ENCODE data around the gene CARD10. TPM values are rescaled to one million over a fixed set of nuclear protein-coding genes. Genes with fewer than 3 reads are reported as not detected.

CARD10 gene
- total and polyA plus RNA-seq, 2 of the 13 experiments (the other 11 are each of a cell fraction or from before 2014, with no cell fraction given), result 35.2 to 55.8 TPM

DNA sequence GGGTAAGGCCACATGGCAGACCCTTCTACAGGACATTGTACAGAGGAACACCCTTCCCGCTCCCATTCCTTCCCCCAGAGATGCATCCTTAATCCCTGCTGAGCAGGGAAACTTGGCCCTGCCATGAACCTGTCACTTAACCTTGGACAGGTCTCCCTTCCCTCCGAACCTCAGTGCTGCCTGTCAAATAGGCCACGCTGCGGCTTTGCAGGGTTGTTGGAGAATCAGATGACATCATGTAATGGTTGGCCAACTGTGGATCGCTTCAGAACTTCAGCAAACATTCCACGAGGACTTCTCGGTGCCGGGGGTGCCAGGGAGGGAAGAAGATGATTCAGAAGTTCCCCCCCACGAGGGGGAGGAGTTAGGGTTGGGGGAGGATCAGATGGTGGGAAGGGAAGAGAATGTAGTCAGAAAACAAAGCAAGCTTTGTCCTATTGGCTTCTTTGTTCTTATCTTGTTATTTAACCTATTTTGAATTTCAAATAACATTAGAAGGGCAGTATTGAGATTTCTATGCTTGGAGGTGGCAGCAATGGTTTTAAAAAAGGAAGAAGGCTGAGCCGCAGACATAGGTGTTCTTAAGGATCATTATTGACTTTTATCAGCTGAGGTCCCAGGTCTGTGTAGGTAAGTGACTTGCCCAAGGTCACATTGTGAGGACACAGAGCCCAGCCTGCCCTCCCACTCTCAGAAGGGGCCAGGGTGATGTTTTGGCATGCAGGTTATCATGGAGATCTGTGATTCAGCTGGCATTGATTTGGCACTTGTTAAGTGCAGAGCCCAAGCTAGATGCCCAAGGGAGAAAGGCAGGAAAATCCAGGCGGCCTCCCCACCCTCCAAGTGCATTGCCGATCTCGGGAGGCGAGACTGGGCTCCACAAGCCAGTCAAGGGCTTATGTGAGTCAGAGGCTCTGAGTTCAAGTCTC is 44.2 kb upstream of the CARD10 start (continued):
- TF ChIP-seq ZNF781 (CRISPR knock-in tag; IDR thresholded peaks at IDR 0.05; ENCODE audit: borderline replicate concordance, not compliant biosample characterization) (no peak), PHF5A (CRISPR knock-in tag; IDR thresholded peaks at IDR 0.05; ENCODE audit: low read depth, unreplicated experiment) (peak; percentile 34), ZNF326 (CRISPR knock-in tag; IDR thresholded peaks at IDR 0.05; ENCODE audit: borderline replicate concordance) (0 out of 2 replicates have a peak, but pooled peaks have one; percentile 6), ONECUT2 (CRISPR knock-in tag; IDR thresholded peaks at IDR 0.05) (no peak), IRF2 (CRISPR knock-in tag; IDR thresholded peaks at IDR 0.05) (peak; percentile 48; the same call in 1 of the 2 replicates), KAT2B (IDR thresholded peaks at IDR 0.05; ENCODE audit: borderline replicate concordance, low read depth, low read length) (no peak), ZNF563 (CRISPR knock-in tag; IDR thresholded peaks at IDR 0.05) (no peak), ZNF564 (CRISPR knock-in tag; IDR thresholded peaks at IDR 0.05) (no peak), ZNF296 (CRISPR knock-in tag; conservative IDR thresholded peaks at IDR 0.05) (no peak), MEF2D (CRISPR knock-in tag; IDR thresholded peaks at IDR 0.05) (no peak), NFIC (IDR thresholded peaks at IDR 0.05; ENCODE audit: low read length) (no peak), NFRKB (IDR thresholded peaks at IDR 0.05) (no peak), SCMH1 (CRISPR knock-in tag; IDR thresholded peaks at IDR 0.05; ENCODE audit: borderline replicate concordance) (no peak), PAF1 (CRISPR knock-in tag; IDR thresholded peaks at IDR 0.05) (peak; percentile 22; the same call in 1 of the 2 replicates), POLR2A (IDR thresholded peaks at IDR 0.05; ENCODE audit: insufficient read depth in 1 of 2, low read depth in 2 of 2, low read length in 2 of 2) (peak; percentile 52 to 66; a peak in 2 of 4 replicates), SAFB2 (CRISPR knock-in tag; IDR thresholded peaks at IDR 0.05; ENCODE audit: borderline replicate concordance, low read depth) (no peak), XRCC5 (optimal IDR thresholded peaks at IDR 0.05; ENCODE audit: low read length) (peak; percentile 44), HNF4A (CRISPR knock-in tag; IDR thresholded peaks at IDR 0.05) (no peak), ZFP37 (CRISPR knock-in tag; IDR thresholded peaks at IDR 0.05; ENCODE audit: borderline replicate concordance) (no peak)
- TF ChIP-seq, protein P1, sequence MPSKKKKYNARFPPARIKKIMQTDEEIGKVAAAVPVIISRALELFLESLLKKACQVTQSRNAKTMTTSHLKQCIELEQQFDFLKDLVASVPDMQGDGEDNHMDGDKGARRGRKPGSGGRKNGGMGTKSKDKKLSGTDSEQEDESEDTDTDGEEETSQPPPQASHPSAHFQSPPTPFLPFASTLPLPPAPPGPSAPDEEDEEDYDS (CRISPR knock-in tag; IDR thresholded peaks at IDR 0.05), result peak; percentile 64
- TF ChIP-seq, protein P2, sequence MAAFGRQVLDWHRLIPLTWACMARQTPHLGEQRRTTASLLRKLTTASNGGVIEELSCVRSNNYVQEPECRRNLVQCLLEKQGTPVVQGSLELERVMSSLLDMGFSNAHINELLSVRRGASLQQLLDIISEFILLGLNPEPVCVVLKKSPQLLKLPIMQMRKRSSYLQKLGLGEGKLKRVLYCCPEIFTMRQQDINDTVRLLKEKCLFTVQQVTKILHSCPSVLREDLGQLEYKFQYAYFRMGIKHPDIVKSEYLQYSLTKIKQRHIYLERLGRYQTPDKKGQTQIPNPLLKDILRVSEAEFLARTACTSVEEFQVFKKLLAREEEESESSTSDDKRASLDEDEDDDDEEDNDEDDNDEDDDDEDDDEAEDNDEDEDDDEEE (CRISPR knock-in tag; IDR thresholded peaks at IDR 0.05), result no peak
- TF ChIP-seq, protein P3, sequence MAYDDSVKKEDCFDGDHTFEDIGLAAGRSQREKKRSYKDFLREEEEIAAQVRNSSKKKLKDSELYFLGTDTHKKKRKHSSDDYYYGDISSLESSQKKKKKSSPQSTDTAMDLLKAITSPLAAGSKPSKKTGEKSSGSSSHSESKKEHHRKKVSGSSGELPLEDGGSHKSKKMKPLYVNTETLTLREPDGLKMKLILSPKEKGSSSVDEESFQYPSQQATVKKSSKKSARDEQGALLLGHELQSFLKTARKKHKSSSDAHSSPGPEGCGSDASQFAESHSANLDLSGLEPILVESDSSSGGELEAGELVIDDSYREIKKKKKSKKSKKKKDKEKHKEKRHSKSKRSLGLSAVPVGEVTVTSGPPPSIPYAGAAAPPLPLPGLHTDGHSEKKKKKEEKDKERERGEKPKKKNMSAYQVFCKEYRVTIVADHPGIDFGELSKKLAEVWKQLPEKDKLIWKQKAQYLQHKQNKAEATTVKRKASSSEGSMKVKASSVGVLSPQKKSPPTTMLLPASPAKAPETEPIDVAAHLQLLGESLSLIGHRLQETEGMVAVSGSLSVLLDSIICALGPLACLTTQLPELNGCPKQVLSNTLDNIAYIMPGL (CRISPR knock-in tag; IDR thresholded peaks at IDR 0.05; ENCODE audit: borderline replicate concordance in 1 of 2, low read depth in 1 of 2), result peak in 1 of 2 experiments; percentile 32; a peak in 2 of 4 replicates
- TF ChIP-seq, protein P4, sequence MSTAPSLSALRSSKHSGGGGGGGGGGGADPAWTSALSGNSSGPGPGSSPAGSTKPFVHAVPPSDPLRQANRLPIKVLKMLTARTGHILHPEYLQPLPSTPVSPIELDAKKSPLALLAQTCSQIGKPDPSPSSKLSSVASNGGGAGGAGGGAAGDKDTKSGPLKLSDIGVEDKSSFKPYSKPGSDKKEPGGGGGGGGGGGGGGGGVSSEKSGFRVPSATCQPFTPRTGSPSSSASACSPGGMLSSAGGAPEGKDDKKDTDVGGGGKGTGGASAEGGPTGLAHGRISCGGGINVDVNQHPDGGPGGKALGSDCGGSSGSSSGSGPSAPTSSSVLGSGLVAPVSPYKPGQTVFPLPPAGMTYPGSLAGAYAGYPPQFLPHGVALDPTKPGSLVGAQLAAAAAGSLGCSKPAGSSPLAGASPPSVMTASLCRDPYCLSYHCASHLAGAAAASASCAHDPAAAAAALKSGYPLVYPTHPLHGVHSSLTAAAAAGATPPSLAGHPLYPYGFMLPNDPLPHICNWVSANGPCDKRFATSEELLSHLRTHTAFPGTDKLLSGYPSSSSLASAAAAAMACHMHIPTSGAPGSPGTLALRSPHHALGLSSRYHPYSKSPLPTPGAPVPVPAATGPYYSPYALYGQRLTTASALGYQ (CRISPR knock-in tag; IDR thresholded peaks at IDR 0.05), result no peak
- TF ChIP-seq, protein P5, sequence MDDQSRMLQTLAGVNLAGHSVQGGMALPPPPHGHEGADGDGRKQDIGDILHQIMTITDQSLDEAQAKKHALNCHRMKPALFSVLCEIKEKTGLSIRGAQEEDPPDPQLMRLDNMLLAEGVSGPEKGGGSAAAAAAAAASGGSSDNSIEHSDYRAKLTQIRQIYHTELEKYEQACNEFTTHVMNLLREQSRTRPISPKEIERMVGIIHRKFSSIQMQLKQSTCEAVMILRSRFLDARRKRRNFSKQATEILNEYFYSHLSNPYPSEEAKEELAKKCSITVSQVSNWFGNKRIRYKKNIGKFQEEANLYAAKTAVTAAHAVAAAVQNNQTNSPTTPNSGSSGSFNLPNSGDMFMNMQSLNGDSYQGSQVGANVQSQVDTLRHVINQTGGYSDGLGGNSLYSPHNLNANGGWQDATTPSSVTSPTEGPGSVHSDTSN (CRISPR knock-in tag; IDR thresholded peaks at IDR 0.05; ENCODE audit: borderline replicate concordance), result no peak

Data from HepG2 (cell line).